OCI-LY7 (cell line): ENCODE data around the gene MGST2. TPM values are rescaled to one million over a fixed set of nuclear protein-coding genes. Genes with fewer than 3 reads are reported as not detected.

Experiments used
- Bru-seq: library from RNA; stranded (reverse); fragments of 400-500 nt; gene quantifications from one replicate; lab custom pipeline; 2021; lab: Mats Ljungman, UMichigan
- BruChase-seq, 2 experiments: library from RNA; stranded (reverse); fragments of 400-500 nt; gene quantifications; one replicate each; lab custom pipeline; 2021; lab: Mats Ljungman, UMichigan
- BruUV-seq: library from RNA; stranded (reverse); fragments of 400-500 nt; replicated peaks from 2 replicates; lab custom pipeline; 2021; lab: Mats Ljungman, UMichigan
- CTCF ChIA-PET: fragments of 300-600 bp; sonication (Branson Sonifier 250); formaldehyde crosslinking; loops from one replicate; lab custom pipeline; 2022; ENCODE audit warnings: antibody characterized with exemption; ENCODE audit not compliant: unreplicated experiment; lab: Charles Lee
- POLR2A ChIA-PET: fragments of 300-600 bp; sonication (Branson Sonifier 250); formaldehyde crosslinking; loops from one replicate; lab custom pipeline; 2022; ENCODE audit warnings: antibody characterized with exemption; lab: Charles Lee
- DNase-seq: peaks from one replicate; pipeline ENCODE4 v3.0.0-alpha.2; 2015; ENCODE audit warnings: low spot score
- H2AFZ ChIP-seq: fragments of 200-600 bp; sonication (generic), shearing (Covaris generic); 2 replicates; pipeline ENCODE4 v1.6.1; 2014; ENCODE audit warnings: mild to moderate bottlenecking, antibody characterized with exemption, low read length, moderate library complexity
- H3K27ac ChIP-seq: fragments of 200-600 bp; sonication (generic); 2 replicates; pipeline ENCODE4 v1.5.1; 2014; ENCODE audit warnings: mixed run types, low read depth, mild to moderate bottlenecking, moderate library complexity, low read length, inconsistent platforms; ENCODE audit not compliant: poor library complexity, severe bottlenecking
- H3K36me3 ChIP-seq: fragments of 200-600 bp; sonication (generic); 2 replicates; pipeline ENCODE4 v1.6.1; 2014; ENCODE audit warnings: mild to moderate bottlenecking, antibody characterized with exemption, low read length, moderate library complexity, mixed read lengths; ENCODE audit not compliant: insufficient read depth
- H3K4me1 ChIP-seq: fragments of 200-600 bp; sonication (generic); 2 replicates; pipeline ENCODE4 v1.5.1; 2014; ENCODE audit warnings: mild to moderate bottlenecking, low read length; ENCODE audit not compliant: insufficient read depth, poor library complexity, severe bottlenecking
- H3K4me2 ChIP-seq: fragments of 200-600 bp; sonication (generic); 2 replicates; pipeline ENCODE4 v1.6.1; 2014; ENCODE audit warnings: mild to moderate bottlenecking, low read length
- H3K4me3 ChIP-seq: fragments of 200-600 bp; sonication (generic); 2 replicates; pipeline ENCODE4 v1.5.1; 2014; ENCODE audit warnings: mild to moderate bottlenecking, low read depth, low read length; ENCODE audit not compliant: poor library complexity, severe bottlenecking
- H3K79me2 ChIP-seq: fragments of 200-600 bp; sonication (generic); 2 replicates; pipeline ENCODE4 v1.6.1; 2016; ENCODE audit warnings: low read depth, mild to moderate bottlenecking, low read length, moderate library complexity, mixed read lengths; ENCODE audit not compliant: insufficient read depth
- H3K9me2 ChIP-seq: fragments of 200-600 bp; sonication (generic); 2 replicates; pipeline ENCODE4 v1.6.1; 2016; ENCODE audit warnings: mild to moderate bottlenecking, low read length, mixed read lengths; ENCODE audit not compliant: insufficient read depth
- H3K9me3 ChIP-seq: fragments of 200-600 bp; sonication (generic); 2 replicates; pipeline ENCODE4 v1.6.1; 2014; ENCODE audit warnings: mild to moderate bottlenecking, mixed run types, low read length, mixed read lengths
- H4K20me1 ChIP-seq: fragments of 200-600 bp; sonication (generic); 2 replicates; pipeline ENCODE4 v1.6.1; 2014; ENCODE audit warnings: mild to moderate bottlenecking, antibody characterized with exemption, low read length, moderate library complexity, mixed read lengths; ENCODE audit not compliant: insufficient read depth
- CTCF ChIP-seq: fragments of 200-600 bp; sonication (generic); conservative IDR thresholded peaks from 2 replicates; pipeline ENCODE4 v1.5.1; 2014; ENCODE audit warnings: mild to moderate bottlenecking, antibody characterized with exemption, low read length, moderate library complexity, mixed read lengths
- EZH2phosphoT487 ChIP-seq: fragments of 200-600 bp; sonication (generic); IDR thresholded peaks from 2 replicates; pipeline ENCODE4 v1.6.1; 2018; ENCODE audit warnings: low read depth, borderline replicate concordance, mild to moderate bottlenecking, mixed run types, antibody characterized with exemption, low read length, moderate library complexity, mixed read lengths
- intact Hi-C: fragments of 100-400 bp; cut with micrococcal nuclease; formaldehyde crosslinking; loops from one replicate; pipeline ENCODE4 v1.10.0; 2022; ENCODE audit not compliant: unreplicated experiment
- long read RNA-seq: library from polyadenylated mRNA; stranded (forward); transcript quantifications from one replicate; pipeline ENCODE4 v2.0.0, GENCODE V29; 2022
- total RNA-seq, 2 experiments: library from RNA; depleted of rRNA in 1 of 2; stranded (reverse); fragments of >200 nt in 1 of 2; shearing (Covaris generic) in 1 of 2; gene quantifications; 2 replicates each; pipeline ENCODE4 v1.2.3, GENCODE V29; 2014 to 2022

MGST2 gene
- total RNA-seq (2014; rRNA removed; shearing (Covaris generic)) (9.3 and 11.7 TPM in 2 replicates), total RNA-seq (2022) (4.7 and 7.6 TPM in 2 replicates), Bru-seq, nascent RNA (percentile 39 among the genes with signal in this experiment), BruChase-seq, experiment 1, labeled RNA remaining after a 6-hour chase (percentile 33 among the genes with signal in this experiment), BruChase-seq, experiment 2, labeled RNA remaining after a 2-hour chase (percentile 35 among the genes with signal in this experiment)
- long read RNA-seq, transcript MGST2-201 (5 exons, 801 nt), result major isoform, 5 of 8 reads
- long read RNA-seq, partial matches to known transcripts, result 0 of 8 reads
- long read RNA-seq, other reads (novel, unspliced or antisense), result 2 of 8 reads

- Histone ChIP-seq H3K79me2 (peaks cover 7% of the 10 kb centered on the region; the same call in 1 of the 2 replicates), H3K9me2 (no peaks in the 10 kb centered on the region), H3K9me3 (no peaks in the 10 kb centered on the region), H3K4me2 (peak within 1 kb of the TSS; percentile 59), H3K27ac (peak within 1 kb of the TSS; percentile 43), H2AFZ (peak within 1 kb of the TSS; percentile 97), H4K20me1 (no peaks in the 10 kb centered on the region), H3K4me3 (peak within 1 kb of the TSS; percentile 71), H3K4me1 (peaks cover 11% of the 10 kb centered on the region), H3K36me3 (no peaks in the 10 kb centered on the region)
- peak; percentile 58 for DNase-seq
- TSS peak; percentile 87 for BruUV-seq
- intact Hi-C loops, result no loop called here
- no peak for TF ChIP-seq CTCF
- no peak for TF ChIP-seq EZH2phosphoT487
- CTCF ChIA-PET, result interaction anchor here (0.5 kb wide), 1 partner anchor 135 kb away, joined by 4 read pairs; no protein-coding TSS in a partner anchor
- POLR2A ChIA-PET, result interaction anchor here (0.7 to 1.3 kb wide), 4 partner anchors 9 to 105 kb away, joined by 3 read pairs; no protein-coding TSS in a partner anchor
Measured at GRCh38 chr4:139665690-139666529, at the start of gene MGST2. Gene MGST2 (plus strand): TSS chr4:139665819. CDS start chr4:139666020, 201 bp downstream.

- BruUV-seq, result no TSS peak
- no peak overlapping the region for H3K4me3 ChIP-seq
- H3K27ac ChIP-seq, result no peak overlapping the region
- TF ChIP-seq CTCF (peak; percentile 72), EZH2phosphoT487 (no peak)
- no peaks in the 10 kb centered on the region for H3K79me2 ChIP-seq
- H3K4me1 ChIP-seq, result no peaks in the 10 kb centered on the region
- intact Hi-C loops, result no loop called here
- POLR2A ChIA-PET, result interaction anchor here (0.6 to 0.9 kb wide), 3 partner anchors 24 to 1325 kb away, joined by 3 to 4 read pairs (median 3); no protein-coding TSS in a partner anchor
- DNase-seq, result peak; percentile 41
- H3K9me2 ChIP-seq, result no peaks in the 10 kb centered on the region
- no peak overlapping the region for H3K4me2 ChIP-seq
- no peaks in the 10 kb centered on the region for H3K36me3 ChIP-seq
- H3K9me3 ChIP-seq, result no peaks in the 10 kb centered on the region
- no peak overlapping the region for H2AFZ ChIP-seq
- no peaks in the 10 kb centered on the region for H4K20me1 ChIP-seq
- CTCF ChIA-PET, result interaction anchor here (0.5 kb wide), 1 partner anchor 529 kb away, joined by 3 read pairs; no protein-coding TSS in a partner anchor
Measured at GRCh38 chr4:139617702-139618490, 47.7 kb upstream of the MGST2 start.
